Measurements from ENCODE around the gene CYP39A1. TPM values are rescaled to one million over a fixed set of nuclear protein-coding genes. Genes with fewer than 3 reads are reported as not detected.
"Not testable (repeated sequence)": the region's sequence is repeated elsewhere in the genome, so short reads cannot be mapped to it uniquely, and the experiment has no call there.

CYP39A1 gene
- total RNA-seq, 1 experiment from 2014 or later, result not detected

DNA sequence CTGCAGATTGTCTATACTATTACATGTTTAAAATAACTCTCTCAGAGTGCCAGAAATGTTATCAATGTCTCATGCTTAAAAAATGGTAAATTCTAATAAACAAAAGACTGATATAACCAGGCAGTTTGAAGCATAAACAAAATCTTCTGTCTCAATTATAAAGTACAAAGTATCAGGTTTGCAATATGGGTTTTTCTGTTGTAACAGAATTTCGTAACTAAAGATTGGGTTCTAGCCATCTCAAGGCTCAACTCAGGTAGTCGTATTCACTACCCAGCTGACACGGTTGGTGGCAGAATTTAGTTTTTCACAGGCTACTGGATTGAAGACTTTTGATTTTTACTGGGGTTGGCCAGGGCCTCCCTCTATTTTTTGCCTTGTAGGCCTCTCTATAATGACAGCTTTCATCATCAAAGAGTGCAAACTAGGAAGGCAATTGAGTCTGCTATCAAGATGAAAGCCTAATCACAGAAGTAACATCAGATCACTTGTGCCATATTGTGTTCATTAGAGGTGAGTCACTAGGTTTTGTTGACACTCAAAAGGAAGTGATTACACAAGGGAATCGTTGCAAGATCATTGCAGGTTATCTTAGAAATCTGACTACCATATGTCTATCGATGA is 3.6 kb downstream of the CYP39A1 start:
- DNase-seq (ENCODE audit: low read depth), result no peak

DNA sequence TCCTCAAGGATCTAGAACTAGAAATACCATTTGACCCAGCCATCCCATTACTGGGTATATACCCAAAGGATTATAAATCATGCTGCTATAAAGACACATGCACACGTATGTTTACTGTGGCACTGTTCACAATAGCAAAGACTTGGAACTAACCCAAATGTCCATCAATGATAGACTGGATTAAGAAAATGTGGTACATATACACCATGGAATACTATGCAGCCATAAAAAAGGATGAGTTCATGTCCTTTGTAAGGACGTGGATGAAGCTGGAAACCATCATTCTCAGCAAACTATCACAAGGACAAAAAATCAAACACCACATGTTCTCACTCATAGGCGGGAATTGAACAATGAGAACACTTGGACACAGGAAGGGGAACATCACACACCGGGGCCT is 4.5 kb downstream of the CYP39A1 start:
- not testable (repeated sequence) for DNase-seq (ENCODE audit: low read depth)

DNA sequence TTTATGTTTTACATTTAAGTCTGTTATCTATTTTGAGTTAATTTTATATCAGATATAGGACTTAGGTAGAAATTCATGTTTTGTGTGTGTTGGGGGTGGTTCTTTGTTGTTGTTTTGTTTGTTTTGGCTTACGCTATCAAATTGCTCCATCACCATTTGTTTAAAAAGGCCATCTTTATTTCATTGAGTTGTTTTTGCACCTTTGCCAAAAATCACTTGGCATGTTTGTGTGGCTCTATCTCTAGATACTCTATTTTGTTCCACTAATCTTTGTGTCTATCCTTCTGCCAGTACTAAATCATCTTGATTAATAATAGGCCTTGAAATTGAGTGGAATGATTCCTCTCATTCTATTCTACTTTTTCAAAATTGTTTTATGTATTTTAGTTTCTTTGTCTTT is 7.4 kb downstream of the CYP39A1 start:
- no peak for DNase-seq (ENCODE audit: low read depth)

DNA sequence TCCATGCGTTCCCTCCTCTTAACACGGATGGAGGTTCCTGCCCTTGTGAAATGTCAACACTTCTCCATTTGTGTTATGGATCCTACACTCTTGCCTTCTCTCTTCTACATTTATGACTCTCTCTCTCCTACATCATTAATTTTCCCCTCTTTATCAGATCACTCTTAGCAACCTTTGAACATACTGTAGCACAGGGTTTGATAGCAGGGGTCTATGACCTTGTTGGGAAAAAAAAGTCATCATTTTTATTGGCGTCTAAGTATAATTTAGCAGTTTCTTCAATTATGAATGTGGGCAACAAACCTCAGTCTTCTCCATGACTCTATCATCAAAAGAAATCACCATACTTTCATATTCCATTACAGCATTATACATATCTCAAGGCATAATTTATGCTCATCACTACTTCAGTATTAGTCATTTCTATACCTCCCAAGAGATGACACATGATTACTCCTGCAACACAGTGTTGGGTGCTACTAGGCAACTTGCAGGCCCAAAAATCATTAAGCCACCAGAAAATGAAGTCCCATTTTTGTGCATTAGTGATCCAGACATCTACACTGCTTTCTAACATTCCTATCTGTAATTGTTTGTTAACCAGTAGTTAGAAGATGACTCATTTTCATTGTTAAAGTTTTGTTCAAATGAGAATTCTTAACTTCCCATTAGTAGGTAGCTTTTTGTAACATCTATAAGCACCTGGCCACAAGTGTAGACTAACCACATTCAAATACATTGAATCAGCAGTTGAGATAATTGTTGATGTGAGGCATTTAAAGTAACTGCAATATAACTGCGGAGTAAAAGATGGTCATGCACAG is 9.5 kb downstream of the CYP39A1 start:
- DNase-seq (ENCODE audit: low read depth), result no peak

DNA sequence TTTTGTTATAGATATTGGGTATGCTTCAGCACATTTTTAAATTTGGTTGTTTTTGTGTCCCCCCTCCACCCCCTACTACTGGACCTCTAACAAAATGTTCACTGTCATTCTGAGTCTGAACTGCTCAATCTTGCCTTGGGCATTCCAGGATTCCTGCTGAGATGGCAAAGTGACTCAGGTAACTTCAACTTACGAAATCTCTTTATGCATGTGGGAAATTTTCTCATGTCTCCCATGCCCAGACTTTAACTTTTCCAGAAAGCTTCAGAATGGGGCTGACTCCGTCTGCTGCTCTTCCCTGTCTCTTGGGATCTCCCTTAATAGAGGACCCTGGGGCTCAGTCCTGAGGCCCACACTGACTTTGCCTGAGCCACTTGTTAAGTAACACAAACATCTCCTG is 14.0 kb downstream of the CYP39A1 start:
- DNase-seq (ENCODE audit: low read depth), result no peak

DNA sequence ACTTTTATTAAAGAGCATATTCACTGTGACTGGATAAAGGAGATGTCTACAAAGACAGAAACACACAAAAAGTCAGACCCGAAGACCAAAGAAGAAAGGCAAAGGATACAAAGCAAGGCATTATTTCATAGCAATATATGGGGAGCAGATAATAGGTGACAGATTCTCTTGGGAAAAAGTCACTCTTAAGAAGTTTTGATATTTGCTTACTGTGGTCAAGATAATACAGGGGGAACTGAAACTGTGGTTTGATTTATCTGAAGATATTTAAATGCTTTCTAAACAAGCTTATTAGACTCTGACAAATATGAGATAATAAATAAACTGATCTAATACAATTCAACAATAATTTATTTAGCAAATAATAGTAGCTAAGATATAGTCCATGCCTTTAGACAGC is 14.7 kb downstream of the CYP39A1 start:
- no peak for DNase-seq (ENCODE audit: low read depth)

DNA sequence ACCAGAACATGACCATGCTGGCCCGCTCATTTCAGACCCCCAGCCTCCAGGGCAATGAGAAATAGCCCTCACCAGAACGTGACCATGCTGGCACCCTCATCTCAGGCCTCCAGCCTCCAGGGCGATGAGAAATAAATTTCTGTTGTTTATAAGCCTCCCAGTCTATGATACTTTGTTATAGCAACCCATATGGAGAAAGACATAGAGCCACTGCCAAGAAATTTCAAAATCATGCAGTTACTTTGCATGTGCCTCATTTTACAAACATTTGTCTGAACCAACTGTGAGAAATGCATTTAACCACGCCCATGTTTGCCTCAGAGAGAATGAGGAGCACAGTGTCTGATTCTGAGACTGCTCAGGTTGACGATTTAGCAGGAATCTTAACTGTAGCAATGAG is 15.5 kb downstream of the CYP39A1 start:
- DNase-seq (ENCODE audit: low read depth), result peak; percentile 55

DNA sequence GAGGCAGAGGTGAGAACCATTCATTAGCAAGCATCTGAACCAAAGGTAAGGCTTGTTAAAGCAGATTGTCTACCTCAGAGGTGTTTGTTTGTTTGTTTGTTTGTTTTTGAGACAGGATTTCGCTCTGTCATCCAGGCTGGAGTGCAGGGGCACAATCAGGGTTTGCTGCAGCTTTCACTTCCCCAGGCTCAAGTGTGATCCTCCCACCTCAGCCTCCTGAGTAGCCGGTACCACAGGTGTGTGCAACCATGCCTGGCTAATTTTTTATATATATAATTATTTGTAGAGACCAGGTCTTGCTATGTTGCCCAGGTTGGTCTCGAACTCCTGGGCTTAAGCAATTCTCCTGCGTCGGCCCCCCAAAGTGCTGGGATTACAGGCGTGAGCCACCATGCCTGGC is 17.2 kb downstream of the CYP39A1 start:
- no peak for DNase-seq (ENCODE audit: low read depth)

DNA sequence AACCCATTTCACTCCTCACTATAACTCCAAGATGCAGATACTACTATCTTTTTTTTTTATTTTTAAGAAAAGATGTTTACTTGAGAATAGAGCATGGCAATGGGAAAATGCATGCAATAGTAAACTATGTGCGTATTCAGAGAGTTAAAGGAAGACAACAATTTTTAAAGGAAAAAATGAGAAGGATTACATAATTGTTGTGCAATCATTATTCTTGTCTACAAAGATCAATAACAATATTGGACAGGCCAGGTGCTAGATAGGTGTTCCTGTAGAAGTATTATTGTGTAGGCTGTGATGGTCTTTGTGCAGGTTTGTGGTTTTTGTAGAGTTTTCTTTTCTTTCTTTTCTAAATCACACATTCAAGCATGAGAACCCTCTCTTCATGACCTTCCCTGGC is 20.6 kb downstream of the CYP39A1 start:
- no peak for DNase-seq (ENCODE audit: low read depth)

DNA sequence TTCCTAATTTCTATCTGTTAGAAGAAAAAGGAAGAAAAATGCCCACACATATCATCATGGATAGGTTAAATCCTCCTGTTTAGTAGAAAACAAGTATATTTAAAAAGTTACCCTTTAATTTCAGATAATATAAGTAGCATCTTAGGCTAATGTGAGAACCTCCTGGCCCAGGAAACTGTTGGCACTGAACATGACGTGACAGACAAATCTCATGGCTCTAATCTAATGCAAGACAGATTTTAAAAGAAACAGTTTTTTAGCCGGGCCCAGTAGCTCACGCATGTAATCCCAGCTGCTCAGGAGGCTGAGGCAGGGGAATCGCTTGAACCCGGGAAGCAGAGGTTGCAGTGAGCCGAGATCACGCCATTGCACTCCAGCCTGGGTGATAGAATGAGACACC is 22.9 kb downstream of the CYP39A1 start:
- no peak for DNase-seq (ENCODE audit: low read depth)

DNA sequence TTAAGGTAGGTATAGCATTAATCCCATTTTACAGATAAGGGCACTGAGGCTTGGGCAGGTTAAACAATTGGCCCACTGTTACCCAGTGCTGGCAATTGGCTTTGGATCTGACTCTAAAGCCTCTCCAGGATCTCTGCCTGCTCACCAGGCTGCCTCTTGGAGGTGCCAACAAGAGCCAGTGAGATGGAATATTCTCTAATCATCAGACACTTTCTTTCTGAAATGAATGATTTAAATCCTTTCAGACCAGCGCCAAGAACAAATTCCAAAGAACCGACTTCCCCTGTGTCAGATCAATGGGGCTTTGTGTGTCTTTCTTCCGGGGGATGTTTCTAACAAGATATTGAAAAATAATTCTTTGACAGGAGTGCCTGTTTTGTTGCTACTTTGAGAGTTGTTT is 23.6 kb downstream of the CYP39A1 start:
- no peak for DNase-seq (ENCODE audit: low read depth)

DNA sequence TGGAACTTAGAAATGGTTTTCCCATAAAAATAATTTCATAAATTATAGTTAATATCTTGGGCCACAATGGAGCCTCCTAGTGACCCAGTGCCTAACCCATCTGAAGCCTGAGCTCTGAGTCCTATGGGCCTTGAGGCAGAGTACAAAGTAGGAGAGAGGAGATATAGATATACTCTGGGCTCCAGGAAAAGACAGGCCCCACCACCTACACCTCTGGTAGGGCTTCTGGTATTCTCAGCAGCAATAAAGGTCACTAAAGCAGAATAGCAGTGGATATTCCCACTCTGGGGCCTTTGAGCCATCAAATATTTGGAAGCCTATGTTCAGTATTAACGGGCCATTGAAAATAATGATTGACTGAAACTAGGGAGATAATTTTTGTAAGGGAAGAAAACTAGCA is 24.1 kb downstream of the CYP39A1 start:
- DNase-seq (ENCODE audit: low read depth), result no peak

DNA sequence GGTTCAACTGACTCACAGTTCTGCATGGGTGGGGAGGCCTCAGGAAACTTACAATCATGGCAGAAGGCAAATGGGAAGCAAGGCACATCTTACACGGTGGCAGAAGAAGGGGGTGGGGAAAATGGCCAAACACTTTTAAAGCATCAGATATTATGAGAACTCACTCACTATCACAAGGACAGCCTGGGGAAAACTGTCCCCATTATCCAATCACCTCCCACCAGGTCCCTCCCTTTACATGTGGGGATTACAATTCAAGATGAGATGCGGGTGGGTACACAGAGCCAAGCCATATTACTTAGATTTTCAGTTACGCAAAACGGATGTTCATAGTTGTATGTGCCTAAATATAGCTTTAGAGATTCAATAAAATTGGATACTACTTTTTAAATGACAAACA is 25.6 kb downstream of the CYP39A1 start:
- DNase-seq (ENCODE audit: low read depth), result no peak

DNA sequence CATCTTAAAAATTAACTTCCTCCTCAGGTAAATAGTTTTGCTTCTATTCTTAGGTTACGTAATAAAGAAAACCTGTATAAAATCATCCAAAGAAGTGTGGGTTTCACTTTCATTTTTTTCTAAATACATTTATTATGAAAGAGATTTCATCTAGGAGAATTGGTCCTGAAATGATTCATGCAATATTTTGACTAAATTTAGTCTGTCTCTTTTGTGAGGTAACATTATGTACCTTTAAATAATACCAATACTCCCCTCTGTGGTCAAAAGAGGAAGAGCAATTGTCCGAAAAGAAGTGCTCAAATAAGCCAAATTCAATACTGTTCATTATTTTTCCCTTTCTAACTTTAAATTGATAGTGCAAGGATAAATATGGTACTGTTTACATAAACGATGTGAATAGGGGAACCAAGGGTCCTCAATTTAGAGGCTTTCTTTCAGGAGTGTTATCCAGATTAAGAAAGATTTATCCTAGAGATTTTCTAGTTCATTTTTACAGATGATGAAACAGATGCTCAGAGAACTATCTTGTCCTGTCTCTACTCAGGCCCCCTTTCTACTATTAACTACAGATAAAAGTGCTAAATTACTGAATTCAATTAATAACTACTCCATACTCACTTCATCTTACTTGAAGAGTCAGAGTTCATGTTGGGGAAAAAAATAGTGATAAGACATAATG is 26.2 kb downstream of the CYP39A1 start:
- DNase-seq (ENCODE audit: low read depth), result peak; percentile 29

DNA sequence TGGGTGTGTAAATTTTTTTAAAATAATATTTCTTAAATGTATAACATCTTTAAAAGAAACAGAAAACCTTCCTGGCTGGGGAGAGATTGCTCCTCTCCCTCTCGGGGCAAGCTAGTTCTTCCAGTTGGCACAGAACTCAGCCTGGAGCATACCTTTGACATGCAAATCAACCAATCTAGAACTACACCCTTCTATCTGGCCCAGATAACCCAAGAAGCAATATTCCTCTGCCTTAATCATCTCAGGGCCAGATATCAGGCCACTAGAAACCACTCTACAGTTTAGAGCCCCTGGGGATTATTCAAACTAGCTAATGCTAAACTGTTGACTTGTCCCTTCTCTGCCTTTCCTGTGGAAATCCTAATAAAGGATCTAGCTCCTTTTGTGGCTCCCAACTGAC is 33.9 kb downstream of the CYP39A1 start:
- no peak for DNase-seq (ENCODE audit: low read depth)

DNA sequence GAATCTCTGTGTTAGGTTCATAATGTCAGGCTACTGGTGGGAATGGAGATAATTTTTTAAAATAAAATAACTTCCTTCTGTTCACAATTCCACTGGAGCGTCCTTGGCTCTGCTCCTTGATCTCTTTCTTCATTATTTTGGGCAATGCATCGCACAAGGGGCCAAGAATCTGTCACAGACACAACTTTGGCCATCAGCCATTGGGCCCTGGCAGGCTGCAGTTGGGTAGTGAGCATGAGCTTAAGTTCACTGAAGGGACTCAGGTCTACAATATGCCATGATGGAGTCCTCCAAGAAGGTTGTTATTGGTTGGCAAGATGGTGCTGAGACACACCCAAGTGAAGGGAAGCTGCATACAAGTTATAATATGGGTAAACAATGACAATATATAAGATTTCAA is 40.0 kb downstream of the CYP39A1 start:
- DNase-seq (ENCODE audit: low read depth), result no peak

DNA sequence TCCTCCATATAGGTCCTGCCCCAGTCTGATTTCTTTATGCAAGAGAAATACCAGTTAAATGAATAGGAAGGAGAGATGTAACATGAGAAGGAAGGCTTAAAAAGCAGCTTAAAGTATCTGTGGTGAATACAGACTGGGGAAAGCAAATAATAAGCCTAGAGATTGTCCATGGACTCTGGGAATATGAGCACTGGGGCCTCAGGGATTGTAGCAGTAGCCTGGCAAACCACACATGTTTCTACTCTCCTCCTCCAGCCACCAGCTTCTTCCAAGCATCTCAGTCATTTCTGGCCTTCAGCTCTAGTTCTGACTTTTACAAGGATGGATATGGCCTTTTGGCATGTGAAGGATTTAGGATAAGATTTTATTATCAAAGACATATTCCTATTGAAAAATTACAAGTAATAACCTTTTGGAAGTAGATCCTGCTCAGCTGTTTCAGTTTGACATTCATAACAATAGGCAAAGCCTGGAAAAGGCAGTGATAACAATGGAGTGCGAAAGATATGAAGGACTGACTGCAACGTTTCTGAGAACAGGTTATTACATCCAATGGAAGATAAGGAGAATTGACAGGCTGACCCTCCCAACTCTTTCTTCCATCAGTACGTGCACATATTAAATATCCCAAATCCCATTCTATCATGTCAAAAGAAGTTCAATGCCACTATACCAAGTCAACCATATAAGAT is 41.6 kb downstream of the CYP39A1 start:
- DNase-seq (ENCODE audit: low read depth), result peak; percentile 2

DNA sequence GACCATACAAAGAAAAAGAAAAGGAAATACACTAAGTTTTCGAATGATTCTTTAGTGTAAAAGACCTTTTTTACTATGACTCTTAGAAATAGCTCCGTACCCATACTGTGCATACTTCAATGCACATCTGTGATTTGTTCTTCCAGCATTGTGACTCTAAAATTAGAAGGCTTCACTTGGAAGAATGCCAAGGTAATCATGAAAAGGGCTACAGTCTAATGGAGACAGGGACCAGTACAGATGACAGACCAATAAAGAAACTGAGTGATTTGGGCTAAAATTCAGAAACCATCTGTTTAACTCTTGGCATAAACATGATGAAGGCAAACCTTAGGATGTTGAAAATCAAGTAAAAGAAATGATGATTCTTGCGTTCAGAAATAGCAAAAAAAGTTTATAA is 46.3 kb downstream of the CYP39A1 start:
- DNase-seq (ENCODE audit: low read depth), result peak; percentile 15

DNA sequence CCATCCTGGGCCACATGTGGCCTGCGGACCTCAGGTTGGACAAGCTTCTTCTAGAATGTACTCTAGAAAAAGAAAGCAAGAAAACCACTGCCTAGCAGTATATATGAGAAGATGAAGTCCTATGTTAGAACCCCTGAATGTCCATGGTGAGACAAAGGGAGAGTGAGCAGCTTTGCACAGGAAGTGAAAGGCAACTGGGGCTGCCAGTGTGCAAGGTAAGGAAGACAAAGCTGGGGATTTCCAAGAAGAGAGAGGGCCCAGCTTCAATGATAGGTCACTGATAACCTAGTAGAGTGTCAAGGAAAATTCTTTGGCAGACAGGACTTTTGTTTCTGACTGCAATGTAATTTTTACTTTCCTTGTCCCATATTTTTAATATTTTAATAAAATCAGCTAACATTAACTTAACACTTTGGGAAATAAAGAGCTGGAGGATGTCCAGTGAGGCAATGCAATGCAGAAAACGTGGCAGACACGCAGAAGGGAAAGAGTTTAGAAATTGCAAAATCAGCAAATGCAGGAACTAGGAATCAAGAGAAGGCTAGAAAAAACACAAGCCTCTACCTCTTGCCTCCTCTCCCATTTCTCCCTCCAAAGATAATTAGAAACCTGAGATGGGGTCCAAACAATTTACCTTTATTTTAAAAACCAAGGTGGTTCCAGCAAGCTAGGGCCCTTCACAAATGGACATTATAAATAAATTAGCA is 47.4 kb downstream of the CYP39A1 start:
- DNase-seq (ENCODE audit: low read depth), result no peak

DNA sequence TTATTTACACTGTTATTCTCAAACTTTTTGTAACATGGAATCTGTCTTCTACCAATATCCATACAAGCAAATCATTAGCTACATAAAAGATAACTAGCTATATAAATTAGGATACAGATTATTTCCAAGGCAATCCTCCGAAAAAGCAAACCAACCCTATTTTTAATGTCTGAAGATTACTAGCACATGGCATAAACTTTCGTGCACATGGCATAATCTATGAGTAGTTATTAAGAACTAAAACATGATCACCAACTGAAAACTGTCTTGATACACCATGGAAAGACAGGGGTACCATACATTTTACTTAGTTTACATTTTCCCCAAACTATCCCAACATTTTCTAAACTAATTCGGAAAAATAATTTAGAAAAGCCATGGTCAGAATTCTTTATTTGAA is 54.4 kb downstream of the CYP39A1 start:
- no peak for DNase-seq (ENCODE audit: low read depth)

DNA sequence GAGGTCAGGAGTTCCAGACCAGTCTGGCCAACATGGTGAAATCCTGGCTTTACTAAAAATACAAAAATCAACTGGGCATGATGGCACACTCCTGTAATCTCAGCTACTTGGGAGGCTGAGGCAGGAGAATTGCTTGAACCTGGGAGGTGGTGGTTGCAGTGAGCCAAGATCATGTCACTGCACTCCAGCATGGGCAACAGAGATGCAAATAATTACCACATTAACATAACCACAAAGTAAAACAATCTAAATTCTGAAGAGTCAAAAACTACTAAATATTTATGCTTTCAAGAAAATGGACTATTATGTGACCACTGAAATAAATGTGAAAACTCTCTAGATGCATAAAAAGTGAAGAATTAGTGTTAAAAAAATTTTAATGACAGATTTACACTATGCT is 59.9 kb downstream of the CYP39A1 start:
- DNase-seq (ENCODE audit: low read depth), result no peak

DNA sequence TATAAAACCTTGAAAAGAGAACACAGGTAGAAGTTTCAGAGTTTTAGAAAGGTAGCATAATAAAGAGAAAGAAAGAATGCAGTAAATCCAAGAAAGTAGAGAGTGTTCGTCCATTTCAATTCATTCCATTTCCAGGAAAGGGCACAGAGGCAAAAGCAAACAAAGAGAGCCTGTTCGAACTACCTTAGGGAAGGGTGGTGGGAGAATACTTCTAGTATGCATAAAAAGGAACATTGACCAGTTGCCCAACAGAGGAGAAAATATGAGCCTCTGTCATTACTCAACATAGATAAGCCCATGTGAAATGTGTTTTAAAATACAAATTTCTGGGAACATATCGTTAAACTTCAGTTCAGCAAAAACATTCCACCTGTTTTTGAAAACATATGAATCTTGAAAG is 60.6 kb downstream of the CYP39A1 start:
- DNase-seq (ENCODE audit: low read depth), result no peak
